ENCODE data around the gene PRKAR1A.

DNA sequence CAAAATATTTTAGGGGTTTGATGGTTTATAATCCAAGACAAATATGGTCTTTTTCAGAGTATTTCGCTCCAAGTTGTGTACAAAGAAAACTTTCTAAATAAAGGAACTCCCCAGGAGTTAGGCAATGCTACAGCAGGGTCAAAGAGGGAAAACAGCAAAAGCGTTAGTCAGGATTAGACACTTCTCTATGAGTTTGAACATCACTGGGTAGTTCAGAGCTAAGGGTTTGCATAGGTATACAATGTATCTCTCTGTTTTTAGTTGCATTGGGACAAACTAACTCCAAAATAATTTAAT lies 54.2 kb downstream of the PRKAR1A start:
- TF ChIP-seq, protein P1, sequence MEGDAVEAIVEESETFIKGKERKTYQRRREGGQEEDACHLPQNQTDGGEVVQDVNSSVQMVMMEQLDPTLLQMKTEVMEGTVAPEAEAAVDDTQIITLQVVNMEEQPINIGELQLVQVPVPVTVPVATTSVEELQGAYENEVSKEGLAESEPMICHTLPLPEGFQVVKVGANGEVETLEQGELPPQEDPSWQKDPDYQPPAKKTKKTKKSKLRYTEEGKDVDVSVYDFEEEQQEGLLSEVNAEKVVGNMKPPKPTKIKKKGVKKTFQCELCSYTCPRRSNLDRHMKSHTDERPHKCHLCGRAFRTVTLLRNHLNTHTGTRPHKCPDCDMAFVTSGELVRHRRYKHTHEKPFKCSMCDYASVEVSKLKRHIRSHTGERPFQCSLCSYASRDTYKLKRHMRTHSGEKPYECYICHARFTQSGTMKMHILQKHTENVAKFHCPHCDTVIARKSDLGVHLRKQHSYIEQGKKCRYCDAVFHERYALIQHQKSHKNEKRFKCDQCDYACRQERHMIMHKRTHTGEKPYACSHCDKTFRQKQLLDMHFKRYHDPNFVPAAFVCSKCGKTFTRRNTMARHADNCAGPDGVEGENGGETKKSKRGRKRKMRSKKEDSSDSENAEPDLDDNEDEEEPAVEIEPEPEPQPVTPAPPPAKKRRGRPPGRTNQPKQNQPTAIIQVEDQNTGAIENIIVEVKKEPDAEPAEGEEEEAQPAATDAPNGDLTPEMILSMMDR (IDR thresholded peaks at IDR 0.05; ENCODE audit: low read depth, low read length, missing input control) = no peak
- no peak for TF ChIP-seq GABPA (IDR thresholded peaks at IDR 0.05 in 1 of 2, conservative IDR thresholded peaks at IDR 0.05 in 1 of 2)
- TF ChIP-seq RXRA (IDR thresholded peaks at IDR 0.05) = no peak
- no peak for TF ChIP-seq YY1 (IDR thresholded peaks at IDR 0.05)
- TF ChIP-seq, protein P2, sequence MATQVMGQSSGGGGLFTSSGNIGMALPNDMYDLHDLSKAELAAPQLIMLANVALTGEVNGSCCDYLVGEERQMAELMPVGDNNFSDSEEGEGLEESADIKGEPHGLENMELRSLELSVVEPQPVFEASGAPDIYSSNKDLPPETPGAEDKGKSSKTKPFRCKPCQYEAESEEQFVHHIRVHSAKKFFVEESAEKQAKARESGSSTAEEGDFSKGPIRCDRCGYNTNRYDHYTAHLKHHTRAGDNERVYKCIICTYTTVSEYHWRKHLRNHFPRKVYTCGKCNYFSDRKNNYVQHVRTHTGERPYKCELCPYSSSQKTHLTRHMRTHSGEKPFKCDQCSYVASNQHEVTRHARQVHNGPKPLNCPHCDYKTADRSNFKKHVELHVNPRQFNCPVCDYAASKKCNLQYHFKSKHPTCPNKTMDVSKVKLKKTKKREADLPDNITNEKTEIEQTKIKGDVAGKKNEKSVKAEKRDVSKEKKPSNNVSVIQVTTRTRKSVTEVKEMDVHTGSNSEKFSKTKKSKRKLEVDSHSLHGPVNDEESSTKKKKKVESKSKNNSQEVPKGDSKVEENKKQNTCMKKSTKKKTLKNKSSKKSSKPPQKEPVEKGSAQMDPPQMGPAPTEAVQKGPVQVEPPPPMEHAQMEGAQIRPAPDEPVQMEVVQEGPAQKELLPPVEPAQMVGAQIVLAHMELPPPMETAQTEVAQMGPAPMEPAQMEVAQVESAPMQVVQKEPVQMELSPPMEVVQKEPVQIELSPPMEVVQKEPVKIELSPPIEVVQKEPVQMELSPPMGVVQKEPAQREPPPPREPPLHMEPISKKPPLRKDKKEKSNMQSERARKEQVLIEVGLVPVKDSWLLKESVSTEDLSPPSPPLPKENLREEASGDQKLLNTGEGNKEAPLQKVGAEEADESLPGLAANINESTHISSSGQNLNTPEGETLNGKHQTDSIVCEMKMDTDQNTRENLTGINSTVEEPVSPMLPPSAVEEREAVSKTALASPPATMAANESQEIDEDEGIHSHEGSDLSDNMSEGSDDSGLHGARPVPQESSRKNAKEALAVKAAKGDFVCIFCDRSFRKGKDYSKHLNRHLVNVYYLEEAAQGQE (IDR thresholded peaks at IDR 0.05) = no peak
